ENCODE data around the gene CAPN2.
A peak's percentile ranks its signal among the peaks of the same experiment; 100 is the strongest.
"Not testable (repeated sequence)": the region's sequence is repeated elsewhere in the genome, so short reads cannot be mapped to it uniquely, and the experiment has no call there.

CAPN2 gene

GRCh38 chr1:223730479-223731132, 18.3 kb downstream of the CAPN2 start:
- Histone ChIP-seq H3K79me2 (ENCODE audit: control insufficient read depth, insufficient read depth, low read length, unreplicated experiment) (peaks cover 96% of the 10 kb centered on the region), H3K36me3 (ENCODE audit: insufficient read depth, low read length) (peaks cover 29% of the 10 kb centered on the region; the same call in 1 of the 2 replicates), H3K27me3 (ENCODE audit: insufficient read depth, low read length) (no peaks in the 10 kb centered on the region), H2AFZ (ENCODE audit: low read length, unreplicated experiment) (no peak overlapping the region), H3K27ac (ENCODE audit: low read depth, low read length) (peak overlapping the region; percentile 92), H3K4me1 (ENCODE audit: control insufficient read depth, insufficient read depth, low read length, unreplicated experiment) (peaks cover 84% of the 10 kb centered on the region), H3K4me3 (ENCODE audit: low read depth, low read length) (peak overlapping the region; percentile 50)

DNA sequence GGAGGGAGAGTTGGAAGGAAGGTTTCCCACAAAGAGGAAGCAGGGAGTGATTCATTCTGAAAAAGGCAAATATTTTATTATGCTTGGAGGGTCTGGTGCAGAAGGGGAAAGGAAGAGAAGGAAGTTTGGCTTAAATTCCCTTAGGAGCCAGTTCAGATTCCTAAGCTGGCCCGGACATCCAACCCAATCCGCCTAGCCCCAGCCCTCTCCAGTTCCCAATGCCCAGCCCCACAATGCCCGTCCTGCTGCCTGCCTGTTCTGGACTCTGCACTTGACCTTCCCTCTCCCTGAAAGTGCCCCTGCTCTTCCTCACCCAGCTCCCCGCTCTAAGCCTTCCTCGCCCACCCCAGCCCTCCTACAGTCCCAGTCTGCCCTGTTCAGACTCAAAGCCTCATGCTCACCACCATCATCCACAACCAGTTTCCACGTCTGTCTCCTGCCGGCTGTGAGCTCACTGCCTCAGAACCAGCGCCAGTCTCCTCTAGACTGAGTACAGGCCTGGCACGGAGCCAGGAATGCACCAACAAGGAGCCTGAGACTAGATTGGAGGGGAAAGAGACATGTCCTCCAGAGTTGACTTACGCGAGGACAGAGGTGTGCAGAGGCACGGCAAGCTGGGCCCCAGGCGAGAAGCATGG, 18.9 kb downstream of the CAPN2 start:
- peak overlapping the region; percentile 92 for H3K27ac ChIP-seq (ENCODE audit: low read depth, low read length)
- H3K4me3 ChIP-seq (ENCODE audit: low read depth, low read length) = peak overlapping the region; percentile 50
- no peaks in the 10 kb centered on the region for H3K27me3 ChIP-seq (ENCODE audit: insufficient read depth, low read length)
- peaks cover 96% of the 10 kb centered on the region for H3K79me2 ChIP-seq (ENCODE audit: control insufficient read depth, insufficient read depth, low read length, unreplicated experiment)
- H2AFZ ChIP-seq (ENCODE audit: low read length, unreplicated experiment) = no peak overlapping the region
- H3K36me3 ChIP-seq (ENCODE audit: insufficient read depth, low read length) = peaks cover 29% of the 10 kb centered on the region; the same call in 1 of the 2 replicates
- H3K4me1 ChIP-seq (ENCODE audit: control insufficient read depth, insufficient read depth, low read length, unreplicated experiment) = peaks cover 82% of the 10 kb centered on the region

DNA sequence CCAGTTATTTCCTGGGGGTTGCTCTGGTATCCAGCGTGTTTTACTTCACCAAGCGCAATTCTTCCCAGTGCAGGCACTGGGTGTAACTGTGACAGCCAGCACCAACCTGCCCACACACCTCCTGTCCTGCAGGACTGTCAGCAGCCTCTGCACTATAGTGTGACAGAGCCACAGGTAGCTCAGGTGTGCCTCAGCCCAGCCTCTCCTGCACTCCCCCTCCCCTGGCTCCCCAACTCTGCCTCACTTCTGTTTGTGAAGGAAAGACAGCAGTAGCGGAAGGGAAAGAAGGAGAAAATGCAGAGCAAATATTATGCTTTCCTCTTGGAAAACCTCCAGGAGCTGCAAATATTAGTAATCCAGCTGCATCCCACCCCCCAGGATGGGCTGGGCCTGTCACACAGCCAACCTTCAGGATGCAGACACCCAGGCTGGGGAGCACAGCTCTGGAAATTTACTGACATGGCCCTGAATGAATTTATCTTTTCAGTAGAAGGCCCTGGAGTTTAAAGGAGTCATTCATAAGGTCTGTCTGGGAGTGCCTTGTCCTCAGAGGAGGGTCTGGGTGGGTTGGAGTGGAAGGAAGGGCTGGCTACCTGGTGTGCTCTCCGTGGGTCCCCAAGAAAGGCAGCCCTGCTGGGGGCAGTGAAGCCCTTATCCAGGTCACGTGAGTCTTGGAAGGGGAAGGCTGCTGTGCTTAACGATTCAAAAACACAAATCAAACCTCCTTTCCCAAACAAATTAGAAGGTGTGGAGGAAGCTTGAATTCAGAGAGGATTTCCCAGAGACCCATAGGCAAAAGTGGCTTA, 20.9 kb downstream of the CAPN2 start:
- Histone ChIP-seq H3K79me2 (ENCODE audit: control insufficient read depth, insufficient read depth, low read length, unreplicated experiment) (peaks cover 94% of the 10 kb centered on the region), H2AFZ (ENCODE audit: low read length, unreplicated experiment) (no peak overlapping the region), H3K36me3 (ENCODE audit: insufficient read depth, low read length) (peaks cover 26% of the 10 kb centered on the region; the same call in 1 of the 2 replicates), H3K4me3 (ENCODE audit: low read depth, low read length) (peak overlapping the region; percentile 36; the same call in 1 of the 2 replicates), H3K27ac (ENCODE audit: low read depth, low read length) (peak overlapping the region; percentile 92), H3K4me1 (ENCODE audit: control insufficient read depth, insufficient read depth, low read length, unreplicated experiment) (peaks cover 74% of the 10 kb centered on the region), H3K27me3 (ENCODE audit: insufficient read depth, low read length) (no peaks in the 10 kb centered on the region)

- Histone ChIP-seq H3K4me1 (ENCODE audit: control insufficient read depth, insufficient read depth, low read length, unreplicated experiment) (peaks cover 65% of the 10 kb centered on the region), H3K27ac (ENCODE audit: low read depth, low read length) (peak overlapping the region; percentile 92; the same call in 1 of the 2 replicates), H3K36me3 (ENCODE audit: insufficient read depth, low read length) (peaks cover 16% of the 10 kb centered on the region; the same call in 1 of the 2 replicates), H3K79me2 (ENCODE audit: control insufficient read depth, insufficient read depth, low read length, unreplicated experiment) (peaks cover 93% of the 10 kb centered on the region), H3K4me3 (ENCODE audit: low read depth, low read length) (no peak overlapping the region), H2AFZ (ENCODE audit: low read length, unreplicated experiment) (no peak overlapping the region), H3K27me3 (ENCODE audit: insufficient read depth, low read length) (no peaks in the 10 kb centered on the region)
Observed at GRCh38 chr1:223733898-223734852, 21.8 kb downstream of the CAPN2 start.

GRCh38 chr1:223736638-223737037, 24.3 kb downstream of the CAPN2 start:
- Histone ChIP-seq H3K4me1 (ENCODE audit: control insufficient read depth, insufficient read depth, low read length, unreplicated experiment) (peaks cover 50% of the 10 kb centered on the region), H3K36me3 (ENCODE audit: insufficient read depth, low read length) (peaks cover 17% of the 10 kb centered on the region; the same call in 1 of the 2 replicates), H3K79me2 (ENCODE audit: control insufficient read depth, insufficient read depth, low read length, unreplicated experiment) (peaks cover 86% of the 10 kb centered on the region)
- not testable (repeated sequence) for H3K27me3 ChIP-seq (ENCODE audit: insufficient read depth, low read length); H3K27ac ChIP-seq (ENCODE audit: low read depth, low read length); H2AFZ ChIP-seq (ENCODE audit: low read length, unreplicated experiment); H3K4me3 ChIP-seq (ENCODE audit: low read depth, low read length)

GRCh38 chr1:223737342-223737741, 25.0 kb downstream of the CAPN2 start:
- no peak overlapping the region for H3K4me3 ChIP-seq (ENCODE audit: low read depth, low read length)
- H3K27ac ChIP-seq (ENCODE audit: low read depth, low read length) = no peak overlapping the region
- no peaks in the 10 kb centered on the region for H3K27me3 ChIP-seq (ENCODE audit: insufficient read depth, low read length)
- peaks cover 48% of the 10 kb centered on the region for H3K4me1 ChIP-seq (ENCODE audit: control insufficient read depth, insufficient read depth, low read length, unreplicated experiment)
- peaks cover 83% of the 10 kb centered on the region for H3K79me2 ChIP-seq (ENCODE audit: control insufficient read depth, insufficient read depth, low read length, unreplicated experiment)
- no peak overlapping the region for H2AFZ ChIP-seq (ENCODE audit: low read length, unreplicated experiment)
- peaks cover 14% of the 10 kb centered on the region; the same call in 1 of the 2 replicates for H3K36me3 ChIP-seq (ENCODE audit: insufficient read depth, low read length)

DNA sequence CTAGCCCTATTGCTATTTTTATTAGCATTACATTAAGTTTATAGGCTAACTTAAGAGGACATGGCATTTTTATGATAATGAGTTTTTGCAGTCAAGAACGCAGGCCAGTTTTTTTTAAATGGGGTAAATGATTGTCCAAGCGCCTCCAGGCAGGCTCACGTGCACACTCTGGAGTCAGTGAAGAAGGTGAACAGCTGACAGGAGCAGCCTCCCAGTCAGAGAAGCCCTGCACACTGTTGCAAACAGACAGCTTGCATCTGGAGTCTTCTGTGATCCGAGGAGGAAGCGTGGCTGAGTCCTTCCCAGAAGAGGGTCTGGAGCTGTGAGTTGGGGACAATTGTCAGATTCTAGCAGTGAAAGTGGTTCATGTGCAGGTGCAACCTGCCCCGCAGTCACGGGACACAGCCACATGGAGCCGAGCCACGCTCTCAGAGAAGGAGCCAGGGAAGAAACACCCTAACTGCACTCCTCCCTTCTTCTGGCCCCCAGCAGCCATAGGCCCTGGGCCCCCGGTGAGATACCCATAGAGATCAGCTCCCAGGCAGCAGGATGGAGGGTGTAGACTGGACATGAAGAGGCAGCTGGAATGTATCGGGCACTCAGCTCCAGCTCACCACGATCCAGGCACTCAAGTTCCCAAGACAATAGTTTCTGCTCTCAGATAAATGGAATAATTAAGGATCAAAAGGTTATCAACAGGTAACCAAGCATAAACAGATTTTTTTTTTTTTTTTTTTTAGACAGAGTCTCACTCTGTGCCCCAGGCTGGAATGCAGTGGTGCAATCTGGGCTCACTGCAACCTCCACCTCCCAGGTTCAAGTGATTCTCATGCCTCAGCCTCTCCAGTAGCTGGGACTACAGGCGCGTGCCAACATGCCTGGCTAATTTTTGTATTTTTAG, 26.4 kb downstream of the CAPN2 start:
- Histone ChIP-seq H3K27ac (ENCODE audit: low read depth, low read length) (no peak overlapping the region), H3K79me2 (ENCODE audit: control insufficient read depth, insufficient read depth, low read length, unreplicated experiment) (peaks cover 83% of the 10 kb centered on the region)

DNA sequence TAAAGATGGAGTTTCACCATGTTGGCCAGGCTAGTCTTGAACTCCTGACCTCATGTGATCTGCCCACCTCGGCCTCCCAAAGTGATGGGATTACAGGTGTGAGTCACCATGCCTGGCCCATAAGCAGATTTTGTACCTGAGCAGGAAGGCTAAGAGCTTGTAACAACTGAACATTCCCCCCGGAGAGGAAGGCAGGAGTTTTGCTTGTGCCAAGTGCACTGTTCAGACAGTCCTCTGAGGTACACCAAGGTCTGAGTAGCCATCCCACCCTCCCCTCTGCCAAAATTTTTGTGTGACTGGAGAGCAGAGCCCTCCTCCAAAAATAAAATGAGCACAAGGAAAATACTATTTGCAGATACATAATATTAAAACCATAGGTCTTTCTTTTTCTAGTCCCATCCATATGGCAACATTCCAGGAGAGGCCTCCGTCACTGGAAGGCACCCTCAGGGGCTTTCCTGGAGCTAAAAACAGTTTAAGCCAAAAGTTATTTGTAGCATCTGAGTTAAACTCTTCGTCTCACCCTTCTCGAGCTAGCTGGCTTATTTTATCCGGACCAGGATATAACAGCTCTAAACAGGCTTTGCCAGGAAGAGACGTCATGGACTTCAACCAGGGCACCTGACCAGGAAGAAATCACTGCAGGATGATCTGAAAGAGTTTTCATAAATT, 27.2 kb downstream of the CAPN2 start:
- H3K79me2 ChIP-seq (ENCODE audit: control insufficient read depth, insufficient read depth, low read length, unreplicated experiment) = peaks cover 79% of the 10 kb centered on the region
- no peak overlapping the region for H2AFZ ChIP-seq (ENCODE audit: low read length, unreplicated experiment)
- 0 out of 2 replicates have a peak overlapping the region, but pooled peaks have one; percentile 24 for H3K27ac ChIP-seq (ENCODE audit: low read depth, low read length)
- H3K4me3 ChIP-seq (ENCODE audit: low read depth, low read length) = no peak overlapping the region
- peaks cover 28% of the 10 kb centered on the region; the same call in 1 of the 2 replicates for H3K36me3 ChIP-seq (ENCODE audit: insufficient read depth, low read length)
- H3K27me3 ChIP-seq (ENCODE audit: insufficient read depth, low read length) = no peaks in the 10 kb centered on the region
- H3K4me1 ChIP-seq (ENCODE audit: control insufficient read depth, insufficient read depth, low read length, unreplicated experiment) = peaks cover 36% of the 10 kb centered on the region

More for the DNA sequence above, 26.4 kb downstream of the CAPN2 start:
- Histone ChIP-seq H3K4me3 (ENCODE audit: low read depth, low read length) (no peak overlapping the region), H3K36me3 (ENCODE audit: insufficient read depth, low read length) (peaks cover 22% of the 10 kb centered on the region; the same call in 1 of the 2 replicates), H2AFZ (ENCODE audit: low read length, unreplicated experiment) (no peak overlapping the region), H3K4me1 (ENCODE audit: control insufficient read depth, insufficient read depth, low read length, unreplicated experiment) (peaks cover 42% of the 10 kb centered on the region), H3K27me3 (ENCODE audit: insufficient read depth, low read length) (no peaks in the 10 kb centered on the region)
